GM12873 (cell line): ENCODE measurements around the gene OR3A3.

Experiments used
- CTCF ChIP-seq: IDR thresholded peaks from 2 replicates; pipeline ENCODE4 v1.5.1; 2012; ENCODE audit warnings: low read depth, mild to moderate bottlenecking, moderate library complexity, low read length, control low read depth; ENCODE audit not compliant: insufficient read depth; ENCODE audit errors: missing control alignments

OR3A3 gene

DNA sequence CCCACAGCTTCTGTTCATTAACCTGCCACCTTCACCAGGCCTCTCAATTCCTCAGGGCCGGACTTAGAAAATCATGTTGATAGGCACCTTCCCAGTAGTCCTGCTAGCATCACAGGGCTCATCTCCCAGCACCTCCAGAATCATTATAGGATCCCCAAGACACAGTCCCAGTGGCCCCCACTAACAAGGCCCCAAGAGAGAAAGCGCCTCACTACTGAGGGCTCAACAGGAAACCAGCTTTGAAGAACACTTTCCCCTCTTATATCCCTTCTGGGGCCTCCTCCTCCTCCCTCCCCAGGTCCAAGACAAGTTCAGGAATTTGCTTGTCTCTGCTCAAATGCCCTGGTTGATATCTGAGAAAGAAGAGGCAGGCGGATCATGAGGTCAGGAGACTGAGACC is at the start of gene OR3A3:
Gene OR3A3, plus strand, starts transcription at position 301 of the 400 bp plus-strand sequence.
- no peak for TF ChIP-seq CTCF

- no peak for TF ChIP-seq CTCF
These were observed 32.8 kb upstream of the OR3A3 start for GRCh38 chr17:3378321-3378720.

DNA sequence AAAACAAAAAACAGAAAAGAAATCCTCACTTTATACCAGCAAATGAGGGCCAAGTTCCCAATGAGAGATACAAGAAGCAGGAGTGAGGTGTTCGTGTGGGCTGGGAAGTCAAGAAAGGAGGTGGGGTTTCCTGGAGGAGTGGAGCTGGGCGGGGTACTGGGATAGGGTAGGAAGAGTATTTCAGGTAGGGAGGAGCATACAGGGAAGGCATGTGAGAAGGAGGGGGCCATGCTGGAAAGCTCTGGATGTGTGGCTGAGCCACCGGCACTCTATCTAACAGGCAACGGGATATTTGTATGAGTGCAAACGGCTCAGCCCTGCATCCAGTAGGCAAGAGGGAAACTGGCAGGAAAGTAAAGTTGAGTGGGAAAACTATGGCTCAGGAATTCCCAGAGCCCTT is 29.2 kb upstream of the OR3A3 start:
- TF ChIP-seq CTCF, result no peak

DNA sequence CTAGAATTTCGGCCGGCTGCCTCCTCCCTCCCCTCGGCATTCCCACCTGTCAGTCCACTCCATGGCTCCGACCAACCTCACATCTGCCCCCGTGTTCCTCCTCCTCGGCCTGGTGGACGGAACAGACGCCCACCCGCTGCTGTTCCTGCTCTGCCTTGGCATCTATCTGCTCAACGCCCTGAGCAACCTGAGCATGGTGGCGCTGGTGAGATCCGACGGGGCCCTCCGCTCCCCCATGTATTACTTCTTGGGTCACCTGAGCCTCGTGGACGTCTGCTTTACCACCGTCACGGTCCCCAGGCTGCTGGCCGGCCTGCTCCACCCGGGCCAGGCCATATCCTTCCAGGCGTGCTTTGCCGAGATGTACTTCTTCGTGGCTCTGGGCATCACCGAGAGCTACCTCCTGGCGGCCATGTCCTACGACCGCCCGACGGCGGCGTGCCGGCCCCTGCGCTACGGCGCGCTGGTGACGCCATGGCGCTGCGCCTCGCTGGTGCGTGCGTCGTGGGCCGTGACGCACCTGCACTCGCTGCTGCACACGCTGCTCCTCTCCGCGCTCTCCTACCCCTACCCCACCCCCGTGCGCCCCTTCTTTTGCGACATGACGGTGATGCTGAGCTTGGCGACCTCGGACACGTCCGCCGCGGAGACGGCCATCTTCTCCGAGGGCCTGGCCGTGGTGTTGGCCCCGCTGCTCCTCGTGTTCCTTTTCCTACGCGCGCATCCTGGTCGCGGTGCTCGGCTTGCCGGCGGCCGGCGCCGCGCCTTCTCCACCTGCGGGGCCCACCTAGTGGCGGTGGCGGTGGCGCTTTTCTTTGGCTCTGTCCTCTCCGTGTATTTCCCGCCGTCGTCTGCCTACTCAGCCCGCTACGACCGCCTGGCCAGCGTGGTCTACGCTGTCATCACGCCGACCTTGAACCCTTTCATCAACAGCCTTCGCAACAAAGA is 25.0 kb upstream of the OR3A3 start, which contains the start of gene OR3A2:
Gene OR3A2, minus strand, starts transcription at position 440 of the 948 bp plus-strand sequence.
- TF ChIP-seq CTCF, result no peak

DNA sequence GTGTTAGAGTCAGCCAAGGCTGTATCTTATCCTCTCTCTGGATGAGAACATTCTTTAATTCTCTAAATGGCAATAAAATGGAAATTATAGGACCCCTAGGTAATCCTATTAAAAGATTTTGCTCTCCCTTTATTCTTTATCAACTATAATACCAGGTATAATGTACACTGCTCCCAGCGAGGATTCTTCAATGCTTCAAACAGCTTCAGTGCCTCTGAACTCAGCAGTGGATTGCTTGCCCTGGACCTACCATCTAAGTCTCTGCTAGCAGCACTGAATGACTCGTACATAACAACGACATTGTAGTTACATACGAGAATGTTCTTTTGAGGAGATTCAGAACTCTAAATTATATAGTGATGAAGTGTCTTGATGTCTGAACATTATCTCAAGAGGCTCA is 21.4 kb upstream of the OR3A3 start:
- no peak for TF ChIP-seq CTCF

DNA sequence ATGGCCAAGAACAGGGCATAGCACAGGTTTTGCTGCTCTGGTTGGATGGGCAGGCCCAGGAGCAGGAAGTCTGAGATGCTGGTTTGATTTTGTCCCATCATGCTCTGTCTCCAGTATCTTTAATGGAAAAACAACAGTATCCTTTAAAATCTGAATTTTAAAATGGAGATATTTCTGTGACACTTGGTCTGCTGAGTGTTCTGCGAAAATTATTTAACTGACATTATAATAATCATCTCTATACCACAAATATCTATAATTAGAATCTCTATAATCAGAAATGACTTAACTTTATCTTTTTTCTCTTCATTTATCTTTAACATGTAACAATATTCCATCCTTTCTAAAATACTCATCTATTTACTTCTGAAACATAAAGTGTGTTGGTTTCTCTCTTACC is 12.9 kb upstream of the OR3A3 start, which contains the start of gene OR1E1:
Gene OR1E1, minus strand, starts transcription at position 101 of the 400 bp plus-strand sequence. Its CDS starts 0 bp downstream, at position 101.
- no peak for TF ChIP-seq CTCF

- no peak for TF ChIP-seq CTCF
These were observed 11.1 kb upstream of the OR3A3 start for GRCh38 chr17:3400055-3400454.
